Measurements from ENCODE around the gene UGGT1.

Gene UGGT1

DNA sequence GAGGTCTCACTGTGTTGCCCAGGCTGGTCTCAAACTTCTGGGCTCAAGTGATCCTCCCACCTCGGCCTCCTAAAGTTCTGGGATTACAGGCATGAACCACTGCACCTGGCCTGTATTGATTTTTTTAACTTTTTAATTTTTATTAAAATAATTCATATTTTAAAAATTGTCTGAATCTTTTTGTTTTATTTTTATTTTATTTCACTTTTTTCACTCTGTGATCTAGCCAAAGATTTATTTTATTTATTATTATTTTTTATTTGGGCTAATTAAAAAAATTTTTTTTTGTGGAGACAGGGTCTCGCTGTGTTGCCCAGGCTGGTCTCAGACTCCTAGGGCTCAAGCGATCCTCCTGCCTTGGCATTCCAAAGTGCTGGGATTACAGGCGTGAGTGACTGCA lies 14.1 kb downstream of the UGGT1 start:
- no peak for DNase-seq (ENCODE audit: low spot score)

DNA sequence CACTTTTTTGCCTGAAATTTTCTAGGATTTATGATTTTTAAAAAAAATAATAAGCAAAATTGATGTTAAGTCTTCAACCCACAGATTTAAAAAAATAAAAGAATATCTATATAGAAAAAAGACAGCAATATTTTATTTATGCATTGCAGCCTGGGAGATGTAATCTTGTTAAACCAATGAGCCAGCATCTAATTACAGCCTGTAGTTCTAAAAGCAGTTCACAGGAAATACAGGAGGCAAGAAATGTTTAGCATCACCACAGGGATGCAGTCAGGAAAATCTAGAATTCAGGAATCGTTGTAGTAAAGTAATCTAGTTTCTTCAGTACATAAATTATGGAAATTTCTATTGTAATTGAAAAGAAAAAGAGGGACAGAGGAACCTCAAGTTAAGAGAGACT lies 17.2 kb downstream of the UGGT1 start:
- no peak for DNase-seq (ENCODE audit: low spot score)

DNA sequence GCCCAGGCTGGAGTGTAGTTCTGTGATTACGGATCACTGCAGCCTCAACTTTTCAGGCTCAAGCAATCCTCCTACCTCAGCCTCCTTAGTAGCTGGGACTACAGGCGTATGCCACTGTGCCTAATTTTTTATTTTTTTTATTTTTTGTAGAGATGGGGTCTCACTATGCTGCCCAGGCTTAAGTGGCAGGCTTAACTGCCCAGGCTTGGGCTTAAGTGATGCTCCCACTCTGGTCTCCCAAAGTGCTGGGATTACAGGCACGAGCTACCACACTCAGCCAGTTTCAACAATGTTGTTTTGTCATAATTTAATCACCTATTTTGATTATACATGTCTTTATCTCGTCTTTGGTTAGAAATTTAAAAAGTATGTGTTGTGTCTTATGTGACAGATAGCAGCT lies 18.2 kb downstream of the UGGT1 start:
- DNase-seq (ENCODE audit: low spot score), result no peak

DNA sequence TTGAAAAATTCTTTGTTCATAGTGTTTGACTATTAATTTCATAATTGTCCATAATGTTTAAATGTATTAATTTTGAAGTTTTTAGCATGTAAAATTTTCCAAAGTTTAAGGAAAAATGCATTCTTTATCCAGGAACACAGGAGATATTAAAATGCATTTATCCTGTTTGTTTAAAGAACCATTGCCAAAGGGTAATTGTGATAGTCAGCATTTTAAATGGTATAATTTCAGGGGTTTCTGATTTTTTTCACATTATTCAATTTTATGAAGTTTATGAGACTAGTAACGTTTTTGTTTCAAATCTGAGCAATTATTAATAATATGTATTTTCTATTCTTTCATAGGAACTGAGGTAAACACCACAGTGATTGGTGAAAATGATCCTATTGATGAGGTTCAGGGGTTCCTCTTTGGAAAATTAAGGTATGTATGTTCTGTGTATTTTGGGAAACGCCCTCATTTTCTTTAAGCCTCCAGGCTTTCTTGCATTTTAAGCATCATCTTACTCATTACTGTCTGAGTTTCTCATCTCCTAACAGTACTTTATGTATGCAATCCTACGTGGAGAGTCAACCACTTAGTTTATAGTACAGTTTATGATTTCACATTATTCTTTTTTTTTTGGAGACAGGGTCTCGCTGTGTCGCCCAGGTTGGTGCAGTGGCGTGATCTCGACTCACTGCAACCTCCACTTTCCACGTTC lies 25.1 kb downstream of the UGGT1 start:
- DNase-seq (ENCODE audit: low spot score), result no peak

DNA sequence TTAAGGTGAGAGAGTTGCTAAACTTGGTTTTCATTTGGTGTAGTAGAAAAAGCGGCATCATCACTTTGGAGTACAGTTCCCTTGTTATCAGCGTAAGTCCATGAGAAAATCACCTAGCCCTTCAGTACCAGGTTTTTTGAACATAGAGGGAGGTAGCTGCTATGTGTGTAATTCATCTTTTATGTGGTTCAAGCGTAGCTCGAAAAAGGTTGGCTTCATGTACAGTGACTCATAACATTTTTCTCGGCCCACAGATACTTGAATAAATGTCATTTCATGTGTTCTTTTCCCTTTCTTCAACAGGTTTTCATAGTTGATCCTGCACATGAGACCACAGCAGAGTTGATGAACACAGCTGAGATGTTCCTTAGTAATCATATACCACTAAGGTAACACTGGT lies 43.6 kb downstream of the UGGT1 start:
- DNase-seq (ENCODE audit: low spot score), result no peak

DNA sequence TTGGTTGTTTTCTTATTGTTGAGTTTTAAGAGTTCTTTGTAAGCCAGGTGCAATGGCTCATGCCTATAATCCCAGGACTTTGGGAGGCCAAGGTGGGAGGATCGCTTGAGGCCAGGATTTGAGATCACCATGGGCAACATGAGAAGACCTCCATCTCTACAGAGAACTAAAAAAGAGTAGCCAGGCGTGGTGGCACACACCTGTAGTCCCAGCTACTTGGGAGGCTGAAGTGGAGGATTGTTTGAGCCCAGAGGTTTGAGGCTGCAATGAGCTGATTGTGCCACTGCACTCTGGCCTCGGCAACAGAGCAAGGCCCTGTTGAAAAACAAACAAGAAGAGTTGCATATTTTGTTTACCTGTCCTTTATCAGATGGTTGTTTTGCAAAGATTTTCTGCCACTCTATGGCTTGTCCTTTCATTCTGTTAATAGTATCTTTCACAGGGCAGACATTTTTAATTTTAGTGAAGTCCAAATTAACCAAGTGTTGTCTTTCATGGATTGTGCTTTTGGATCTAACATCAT lies 46.2 kb downstream of the UGGT1 start:
- no peak for DNase-seq (ENCODE audit: low spot score)

DNA sequence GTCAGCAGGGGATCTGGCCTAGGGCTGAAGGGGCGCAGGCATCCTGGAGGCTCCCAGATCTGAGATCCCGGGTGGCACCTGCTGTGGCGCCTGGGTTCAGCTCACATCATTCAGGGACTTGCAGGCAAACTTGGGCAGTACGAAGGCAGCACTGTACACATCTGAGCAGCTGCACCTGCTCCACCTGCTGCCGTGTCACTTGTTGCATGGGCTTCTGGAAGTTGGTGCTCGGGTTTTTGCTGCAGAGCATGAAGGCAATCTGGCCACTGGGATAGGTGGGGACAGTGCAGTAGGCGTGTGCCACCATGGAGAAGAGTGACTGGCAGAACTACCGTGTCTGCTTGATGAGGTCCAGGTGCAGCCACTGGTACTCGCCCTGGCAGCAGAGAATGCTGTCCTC lies 48.6 kb downstream of the UGGT1 start:
- DNase-seq (ENCODE audit: low spot score), result no peak

DNA sequence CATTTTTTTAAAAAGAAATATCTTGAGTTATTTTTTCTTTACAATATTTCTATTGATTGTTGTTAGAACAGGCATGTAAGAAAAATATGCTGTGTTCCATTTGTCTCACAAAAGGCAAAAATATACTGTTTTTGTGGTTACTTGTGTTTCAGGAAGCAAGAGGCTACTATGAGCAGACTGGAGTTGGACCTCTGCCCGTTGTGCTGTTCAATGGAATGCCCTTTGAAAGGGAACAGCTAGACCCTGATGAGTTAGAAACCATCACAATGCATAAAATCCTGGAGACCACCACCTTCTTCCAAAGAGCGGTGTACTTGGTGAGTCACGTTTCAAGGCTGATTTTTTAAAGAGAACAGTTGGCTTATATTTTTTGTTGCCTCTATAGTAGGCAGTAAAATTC lies 54.7 kb downstream of the UGGT1 start:
- DNase-seq (ENCODE audit: low spot score), result no peak

DNA sequence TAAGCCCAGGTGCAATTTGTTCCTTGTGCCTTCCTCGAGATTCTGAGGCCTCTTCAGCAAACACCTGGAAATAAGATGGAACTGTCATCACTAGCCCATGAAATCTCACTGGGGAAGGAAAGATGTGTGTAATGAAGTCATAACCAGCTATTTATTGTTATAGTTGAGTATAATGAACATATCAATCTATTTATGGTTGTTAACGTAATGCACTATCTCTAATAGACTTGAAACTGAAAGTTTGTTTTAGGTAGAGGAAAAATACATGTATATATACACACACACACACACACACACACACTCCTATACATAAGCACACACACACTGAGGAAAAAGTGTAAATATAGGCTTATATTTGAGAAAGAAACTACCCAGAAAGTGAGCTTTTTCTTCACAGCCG lies 62.8 kb downstream of the UGGT1 start:
- no peak for DNase-seq (ENCODE audit: low spot score)

DNA sequence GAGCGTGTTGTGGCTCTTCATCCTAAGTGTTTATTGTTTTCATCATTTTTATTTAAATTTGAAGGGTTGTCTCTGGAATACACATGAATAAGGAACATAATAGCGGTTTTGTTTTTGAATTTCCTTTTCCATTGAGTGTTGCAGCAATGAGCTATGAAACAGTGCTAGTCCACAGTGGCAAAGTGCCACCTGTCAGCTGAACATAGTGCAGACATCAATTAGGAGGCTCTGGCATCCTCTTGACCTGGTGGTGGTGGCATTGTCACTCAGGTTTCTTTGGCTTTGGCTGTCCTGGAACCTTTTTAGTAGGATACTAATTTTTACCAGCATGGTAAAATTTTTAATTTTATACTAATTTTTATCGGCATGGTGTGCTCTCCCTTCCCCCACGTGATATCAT lies 63.2 kb downstream of the UGGT1 start:
- no peak for DNase-seq (ENCODE audit: low spot score)

DNA sequence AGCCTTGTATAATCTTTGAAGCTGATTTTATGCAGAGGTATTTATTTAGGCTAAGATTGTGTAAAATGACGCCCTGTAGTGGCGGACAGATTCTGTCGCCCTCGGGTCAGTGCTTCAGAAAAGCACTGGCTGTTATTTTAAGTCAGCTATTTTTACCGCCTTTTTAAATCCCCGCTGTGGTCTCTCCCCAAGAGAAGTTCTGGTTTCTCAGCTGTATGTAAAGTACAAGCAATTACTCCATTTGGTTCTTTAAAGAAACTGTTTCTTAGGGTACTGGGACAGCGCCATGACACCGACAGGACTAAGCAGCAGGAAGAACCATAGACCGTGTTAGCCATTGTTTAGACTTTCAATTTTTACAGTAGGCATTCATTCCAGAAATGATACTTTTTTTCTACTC lies 65.0 kb downstream of the UGGT1 start:
- no peak for DNase-seq (ENCODE audit: low spot score)

DNA sequence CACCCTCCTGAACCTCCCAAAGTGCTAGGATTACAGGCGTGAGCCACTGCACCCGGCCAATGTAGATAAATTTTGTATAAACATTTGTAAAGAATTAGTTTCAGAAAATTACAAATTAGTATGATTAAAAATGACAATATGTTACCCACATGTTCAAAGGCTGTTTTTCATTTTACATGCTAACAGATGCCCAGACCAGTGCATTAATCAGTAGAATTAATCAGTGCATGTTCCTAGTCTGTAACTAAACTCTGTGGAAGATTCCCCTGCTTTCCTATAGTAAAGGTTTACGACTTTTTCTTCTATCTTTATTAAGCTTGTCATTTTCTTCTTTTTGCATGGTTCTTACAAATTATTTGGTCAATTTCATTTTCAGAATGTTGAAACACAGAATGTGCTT lies 65.8 kb downstream of the UGGT1 start:
- no peak for DNase-seq (ENCODE audit: low spot score)

DNA sequence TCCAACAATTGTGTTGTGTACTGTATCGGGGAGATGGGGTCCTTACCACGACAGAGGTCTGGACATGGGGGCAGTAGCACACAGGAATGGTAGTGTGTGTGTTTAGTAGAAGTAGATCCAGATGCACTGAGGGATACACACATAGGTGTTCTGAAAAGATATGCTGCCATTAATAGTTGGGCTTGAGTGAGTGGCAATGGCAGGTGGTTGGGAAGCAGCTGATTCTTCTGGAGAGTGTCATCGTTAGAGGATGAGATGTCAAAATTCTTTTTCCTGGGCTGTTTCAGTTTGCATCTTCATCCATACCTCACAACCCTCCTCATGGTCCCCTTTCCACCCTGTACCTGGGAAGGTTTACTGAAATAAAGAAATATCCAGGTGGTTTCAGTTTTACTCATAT lies 66.6 kb downstream of the UGGT1 start:
- DNase-seq (ENCODE audit: low spot score), result no peak

DNA sequence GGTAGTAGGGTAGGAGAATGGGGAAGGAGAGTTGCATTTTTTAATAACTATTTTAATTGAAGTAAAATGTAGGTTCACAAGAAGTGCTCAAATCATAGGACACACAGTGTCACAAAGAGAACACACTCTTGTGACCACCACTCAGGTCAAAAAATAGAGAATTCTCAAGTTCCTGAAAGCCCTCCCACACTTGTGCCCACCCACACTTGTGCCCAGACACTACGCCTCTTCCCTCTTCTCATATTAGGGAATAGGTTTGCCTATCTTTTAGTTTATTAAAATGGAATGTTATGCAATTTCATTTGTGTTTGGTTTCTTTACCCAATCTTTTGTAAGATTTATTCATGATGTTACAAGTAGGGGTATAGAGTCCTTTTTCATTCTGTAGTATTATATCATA lies 67.2 kb downstream of the UGGT1 start:
- DNase-seq (ENCODE audit: low spot score), result no peak

DNA sequence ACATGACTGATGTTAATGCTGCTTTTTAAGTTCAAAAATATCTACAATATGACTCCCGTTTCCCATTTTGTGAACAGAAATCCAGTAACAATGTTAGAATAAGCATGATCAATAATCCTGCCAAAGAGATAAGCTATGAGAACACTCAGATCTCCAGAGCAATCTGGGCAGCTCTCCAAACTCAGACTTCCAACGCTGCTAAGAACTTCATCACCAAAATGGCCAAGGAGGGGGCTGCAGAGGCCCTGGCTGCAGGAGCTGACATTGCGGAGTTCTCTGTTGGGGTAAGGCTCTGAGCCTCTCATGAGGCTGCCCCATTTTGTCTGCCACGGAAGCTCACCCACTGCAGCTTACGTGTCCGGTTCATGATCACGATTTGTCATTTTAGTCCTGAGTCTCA lies 68.4 kb downstream of the UGGT1 start:
- no peak for DNase-seq (ENCODE audit: low spot score)

DNA sequence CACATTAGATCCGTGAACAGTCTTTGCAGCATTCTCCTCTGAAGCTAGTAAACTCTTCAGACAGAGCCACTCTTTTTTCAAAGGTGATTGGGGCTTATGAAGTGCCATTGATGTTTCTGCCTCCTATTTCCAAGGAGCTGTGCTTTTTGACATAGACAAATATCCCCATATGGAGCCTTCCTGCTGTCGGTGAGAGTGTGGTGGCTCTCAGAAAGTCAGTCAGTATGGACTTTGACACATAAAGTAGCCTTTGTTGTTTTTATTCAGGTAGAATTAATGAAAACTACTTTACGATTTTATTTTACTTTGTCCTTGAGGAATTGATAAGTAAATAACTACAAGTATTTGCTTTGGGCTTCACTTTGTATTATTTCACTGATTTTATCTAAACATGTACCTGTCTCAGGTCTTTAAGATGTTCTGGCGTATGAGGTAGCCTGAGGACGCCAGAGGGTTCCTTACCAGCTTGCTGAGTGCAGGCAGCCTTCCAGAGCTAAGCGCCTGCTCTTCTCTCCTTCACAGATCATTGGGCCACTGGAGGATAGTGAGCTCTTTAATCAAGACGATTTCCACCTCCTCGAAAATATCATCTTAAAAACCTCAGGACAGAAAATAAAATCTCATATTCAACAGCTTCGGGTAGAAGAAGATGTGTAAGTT lies 69.7 kb downstream of the UGGT1 start:
- DNase-seq (ENCODE audit: low spot score), result no peak

DNA sequence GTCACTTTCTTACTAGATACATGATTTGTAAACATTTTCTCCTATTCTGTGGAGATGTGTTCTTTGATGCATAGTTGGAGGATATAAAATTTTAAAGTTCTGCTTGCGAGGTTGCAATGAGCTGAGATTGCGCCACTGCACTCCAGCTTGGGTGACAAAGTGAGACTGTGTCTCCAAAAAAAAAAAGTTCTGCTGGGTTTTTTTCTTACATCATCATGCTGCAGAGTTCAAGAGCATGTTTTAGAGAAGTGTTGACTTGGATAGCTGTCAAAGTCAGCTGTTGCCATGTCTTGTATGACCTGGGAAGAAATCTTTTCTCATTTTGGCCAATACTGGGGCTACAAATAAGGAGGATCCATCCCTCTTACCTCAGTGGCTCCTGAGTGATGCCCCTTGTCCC lies 71.3 kb downstream of the UGGT1 start:
- DNase-seq (ENCODE audit: low spot score), result no peak

DNA sequence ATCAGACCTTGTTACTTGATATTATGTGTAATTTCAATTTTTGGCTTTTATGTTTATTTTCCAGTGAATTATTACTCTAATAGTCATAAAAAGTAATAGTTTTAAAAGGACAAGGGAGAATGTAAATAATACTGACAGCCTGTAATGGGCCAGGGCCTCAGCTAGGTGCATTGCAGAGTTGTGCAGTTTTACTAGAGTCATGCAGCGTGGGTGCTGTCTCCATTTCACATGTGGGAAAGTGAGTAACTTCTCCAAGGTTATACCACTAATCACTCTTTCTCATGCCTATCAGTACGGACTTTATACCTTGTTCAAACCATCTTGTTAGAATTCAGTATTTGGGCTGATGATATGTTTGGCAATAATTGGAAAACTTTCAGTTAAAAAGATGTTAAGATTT lies 73.3 kb downstream of the UGGT1 start:
- DNase-seq (ENCODE audit: low spot score), result no peak

DNA sequence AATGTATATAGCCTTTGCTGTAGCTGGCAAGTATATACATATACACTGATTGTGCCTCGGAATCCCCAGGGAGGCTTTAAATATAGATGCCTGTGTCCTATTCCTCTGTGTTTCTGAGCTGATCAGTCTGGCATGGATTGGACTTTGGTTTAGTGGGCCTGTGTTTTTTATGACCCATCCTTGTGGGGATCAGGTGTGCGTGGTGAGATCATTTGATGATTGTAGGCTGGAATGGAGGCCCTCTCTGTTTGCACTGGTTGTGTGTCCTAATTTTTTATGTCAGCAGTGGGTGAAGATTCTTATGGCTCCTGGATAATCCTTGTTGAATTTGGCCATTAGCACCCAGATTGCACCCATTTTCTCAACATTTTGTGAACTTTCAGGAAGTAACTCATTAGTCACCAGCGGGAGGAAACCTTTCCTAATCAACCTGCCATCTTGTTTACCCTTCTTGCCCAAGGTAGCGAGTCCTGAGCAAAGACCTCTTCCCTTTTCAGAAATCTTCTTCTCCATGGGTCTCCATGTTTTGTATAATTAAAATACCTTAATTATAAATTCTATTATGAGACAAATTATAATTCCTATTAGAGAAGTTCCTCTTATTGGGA lies 75.8 kb downstream of the UGGT1 start:
- no peak for DNase-seq (ENCODE audit: low spot score)

DNA sequence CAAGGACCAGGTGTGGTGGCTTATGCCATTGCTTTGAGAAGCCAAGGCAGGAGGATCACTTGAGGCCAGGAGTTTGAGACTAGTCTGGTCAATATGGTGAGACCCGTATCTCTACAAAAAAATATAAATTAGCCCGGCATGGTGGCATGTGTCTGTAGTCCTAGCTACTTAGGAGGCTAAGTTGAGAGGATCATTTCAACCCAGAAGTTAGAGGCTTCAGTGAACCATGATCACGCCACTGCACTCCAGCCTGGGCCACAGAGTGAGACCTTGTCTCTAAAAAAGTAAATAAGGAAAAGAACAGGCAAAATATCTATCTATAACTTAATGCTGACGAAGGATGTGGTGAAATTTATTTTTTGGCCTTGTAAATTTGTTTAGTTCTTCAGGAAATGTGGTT lies 78.1 kb downstream of the UGGT1 start:
- no peak for DNase-seq (ENCODE audit: low spot score)

DNA sequence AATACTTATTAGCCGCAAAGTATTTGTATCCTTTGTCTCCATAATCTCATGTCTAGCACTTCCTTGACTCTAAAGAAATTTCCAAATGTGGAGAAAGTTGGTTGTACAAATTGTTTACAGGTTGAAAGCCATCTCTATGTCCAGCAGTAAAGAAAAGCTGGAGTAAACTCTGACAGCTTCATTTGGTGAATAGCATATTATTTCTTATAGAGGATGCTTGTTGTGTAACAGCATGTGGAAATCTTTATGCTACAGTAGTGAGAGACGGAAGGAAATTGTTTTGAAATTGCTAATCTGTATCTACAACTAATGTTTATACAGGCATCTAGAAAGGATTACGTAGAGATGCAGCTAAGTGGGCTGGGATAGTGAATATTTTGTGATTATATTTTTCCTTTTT lies 78.5 kb downstream of the UGGT1 start:
- no peak for DNase-seq (ENCODE audit: low spot score)

DNA sequence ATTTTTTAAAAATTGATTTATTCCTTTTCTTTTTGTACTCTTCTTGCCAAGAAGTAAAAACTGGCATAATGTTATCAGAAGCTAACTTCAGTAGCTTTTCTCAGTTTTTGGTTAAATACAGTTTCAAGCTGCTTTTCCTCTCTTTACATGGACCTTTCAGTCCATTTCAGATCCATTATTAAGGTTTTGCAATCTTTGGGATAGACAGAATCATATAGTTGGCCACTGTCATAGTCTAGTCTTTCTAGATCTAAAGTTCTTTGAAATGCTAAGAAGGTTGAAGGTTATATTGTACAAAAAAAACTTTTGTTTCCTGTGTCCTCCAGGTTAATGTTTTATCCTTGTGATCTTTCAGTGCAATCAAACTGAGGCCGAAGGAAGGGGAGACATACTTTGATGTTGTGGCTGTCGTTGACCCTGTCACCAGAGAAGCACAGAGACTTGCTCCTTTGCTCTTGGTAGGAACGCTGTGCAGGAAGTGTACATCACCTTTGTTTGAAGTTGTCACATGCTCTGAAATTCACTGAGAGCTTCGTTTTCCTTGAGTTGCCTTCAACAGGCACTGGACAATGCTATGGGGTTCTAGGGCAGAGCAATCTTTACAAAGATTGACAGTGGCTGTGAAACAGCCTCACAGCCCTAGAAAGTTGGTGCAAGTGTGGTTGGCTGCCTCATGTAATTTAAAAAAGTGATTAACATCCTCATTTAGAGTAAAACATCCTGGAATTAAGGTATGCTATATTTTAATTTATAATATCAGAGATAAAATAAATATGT lies 79.1 kb downstream of the UGGT1 start:
- DNase-seq (ENCODE audit: low spot score), result no peak

DNA sequence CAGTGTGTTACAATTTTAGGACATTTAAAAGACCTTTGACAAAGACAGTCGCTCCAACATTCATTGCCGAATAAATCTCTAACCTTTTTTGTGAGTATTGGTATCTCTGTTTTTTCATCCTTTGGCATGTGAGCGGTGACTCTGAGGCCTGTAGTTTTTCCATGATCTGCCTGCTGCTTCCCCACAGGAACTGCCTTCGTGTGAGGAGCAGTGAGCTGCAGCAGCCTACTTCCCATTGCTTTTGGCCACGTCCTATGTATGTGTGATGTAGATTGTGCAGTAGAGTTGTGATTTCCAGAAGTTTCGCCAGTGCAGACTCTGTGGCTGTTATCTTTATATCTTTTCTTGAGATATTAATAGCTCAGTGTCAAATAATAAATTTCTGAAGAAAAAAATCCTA lies 79.8 kb downstream of the UGGT1 start:
- DNase-seq (ENCODE audit: low spot score), result no peak
